ENCODE data around the gene SEMA5A.

SEMA5A gene

DNA sequence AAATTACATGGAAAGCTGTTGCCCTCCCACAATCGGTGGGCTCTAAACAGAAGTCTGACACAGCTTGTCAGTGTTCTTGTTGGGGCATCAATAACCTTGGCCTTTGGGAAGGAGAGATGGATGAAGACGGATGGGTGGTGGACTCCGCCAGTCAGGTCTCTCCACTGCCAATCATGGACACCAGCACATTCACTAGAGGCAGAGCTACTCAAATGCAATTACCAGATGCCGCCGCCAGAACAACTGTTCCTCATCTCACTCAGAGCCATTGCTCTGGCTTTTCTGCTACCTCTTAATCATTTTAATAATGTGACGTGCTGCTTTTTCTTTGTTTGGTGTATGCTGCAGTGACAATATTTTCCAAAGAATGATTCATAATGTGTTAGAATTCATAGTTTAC, 27.9 kb upstream of the SEMA5A start (continued):
- TF ChIP-seq, protein P1, sequence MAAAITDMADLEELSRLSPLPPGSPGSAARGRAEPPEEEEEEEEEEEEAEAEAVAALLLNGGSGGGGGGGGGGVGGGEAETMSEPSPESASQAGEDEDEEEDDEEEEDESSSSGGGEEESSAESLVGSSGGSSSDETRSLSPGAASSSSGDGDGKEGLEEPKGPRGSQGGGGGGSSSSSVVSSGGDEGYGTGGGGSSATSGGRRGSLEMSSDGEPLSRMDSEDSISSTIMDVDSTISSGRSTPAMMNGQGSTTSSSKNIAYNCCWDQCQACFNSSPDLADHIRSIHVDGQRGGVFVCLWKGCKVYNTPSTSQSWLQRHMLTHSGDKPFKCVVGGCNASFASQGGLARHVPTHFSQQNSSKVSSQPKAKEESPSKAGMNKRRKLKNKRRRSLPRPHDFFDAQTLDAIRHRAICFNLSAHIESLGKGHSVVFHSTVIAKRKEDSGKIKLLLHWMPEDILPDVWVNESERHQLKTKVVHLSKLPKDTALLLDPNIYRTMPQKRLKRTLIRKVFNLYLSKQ (tag by site-specific recombination; IDR thresholded peaks at IDR 0.05; ENCODE audit: borderline replicate concordance), result no peak
- no peak for TF ChIP-seq ZNF776 (tag by site-specific recombination; IDR thresholded peaks at IDR 0.05; ENCODE audit: borderline replicate concordance)

DNA sequence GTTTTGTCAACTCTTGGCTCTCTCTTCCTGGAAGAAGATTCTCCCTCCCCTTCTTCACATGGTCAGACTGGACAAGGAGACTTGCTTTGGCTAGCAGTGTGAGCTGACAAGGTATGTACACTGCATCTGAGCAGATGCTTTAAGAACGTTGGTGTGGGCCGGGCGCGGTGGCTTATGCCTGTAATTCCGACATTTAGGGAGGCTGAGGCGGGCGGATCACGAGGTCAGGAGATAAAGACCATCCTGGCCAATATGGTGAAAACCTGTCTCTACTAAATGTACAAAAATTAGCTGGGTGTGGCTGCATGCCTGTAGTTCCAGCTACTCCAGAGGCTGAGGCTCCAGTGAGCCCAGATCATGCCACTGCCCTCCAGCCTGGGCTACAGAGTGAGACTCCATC, 26.4 kb upstream of the SEMA5A start:
- CTCF ChIA-PET, result interaction anchor here (0.7 kb wide), 1 partner anchor 155 kb away, joined by 4 read pairs; no protein-coding TSS in a partner anchor
- Histone ChIP-seq H3K4me1 (ENCODE audit: control insufficient read depth, insufficient read depth, low read length) (no peaks in the 10 kb centered on the region), H3K4me3 (ENCODE audit: low read depth, low read length) (no peak overlapping the region), H3K36me3 (ENCODE audit: control insufficient read depth in 2 of 2, insufficient read depth in 1 of 2, low read length in 2 of 2) (no peaks in the 10 kb centered on the region), H3K9me3 (ENCODE audit: control insufficient read depth, insufficient read depth, low read depth, low read length) (no peaks in the 10 kb centered on the region), H3K27ac (ENCODE audit: extremely low read depth, low read depth, low read length) (no peak overlapping the region)
- TF ChIP-seq KLF8 (tag by site-specific recombination; IDR thresholded peaks at IDR 0.05), result no peak
- no peak for TF ChIP-seq ZNF561 (tag by site-specific recombination; IDR thresholded peaks at IDR 0.05; ENCODE audit: borderline replicate concordance)
- TF ChIP-seq ZNF175 (tag by site-specific recombination; IDR thresholded peaks at IDR 0.05), result no peak
- TF ChIP-seq ZNF791 (tag by site-specific recombination; IDR thresholded peaks at IDR 0.05), result no peak
- no peak for TF ChIP-seq ZNF423 (tag by site-specific recombination; IDR thresholded peaks at IDR 0.05)
- POLR2A ChIA-PET, result no interaction called here

DNA sequence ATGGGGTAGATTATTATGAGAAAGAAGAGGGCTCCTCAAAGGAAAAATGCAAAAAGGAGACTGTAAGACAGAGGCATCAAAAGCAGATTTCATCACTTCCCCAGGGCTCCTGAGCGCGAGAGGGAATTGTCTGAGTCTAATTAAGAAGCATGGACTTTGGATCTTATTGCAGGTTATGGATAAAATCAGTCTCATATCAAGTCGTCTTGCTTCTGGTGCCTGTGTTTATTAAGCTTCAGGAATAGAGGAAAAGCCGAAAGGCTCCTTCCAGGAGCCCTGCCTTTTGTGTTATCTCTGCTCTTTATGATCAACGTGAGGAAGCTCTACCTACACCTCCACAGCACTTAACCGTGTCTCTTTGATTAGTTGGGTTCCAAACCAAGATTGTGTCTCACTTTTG, 25.0 kb upstream of the SEMA5A start:
- TF ChIP-seq ZNF184 (tag by site-specific recombination; IDR thresholded peaks at IDR 0.05), result no peak
- TF ChIP-seq ZNF76 (tag by site-specific recombination; IDR thresholded peaks at IDR 0.05; ENCODE audit: borderline replicate concordance, low read depth), result no peak
- no peak for TF ChIP-seq ZNF16 (tag by site-specific recombination; IDR thresholded peaks at IDR 0.05; ENCODE audit: low read depth)
- TF ChIP-seq, protein P2, sequence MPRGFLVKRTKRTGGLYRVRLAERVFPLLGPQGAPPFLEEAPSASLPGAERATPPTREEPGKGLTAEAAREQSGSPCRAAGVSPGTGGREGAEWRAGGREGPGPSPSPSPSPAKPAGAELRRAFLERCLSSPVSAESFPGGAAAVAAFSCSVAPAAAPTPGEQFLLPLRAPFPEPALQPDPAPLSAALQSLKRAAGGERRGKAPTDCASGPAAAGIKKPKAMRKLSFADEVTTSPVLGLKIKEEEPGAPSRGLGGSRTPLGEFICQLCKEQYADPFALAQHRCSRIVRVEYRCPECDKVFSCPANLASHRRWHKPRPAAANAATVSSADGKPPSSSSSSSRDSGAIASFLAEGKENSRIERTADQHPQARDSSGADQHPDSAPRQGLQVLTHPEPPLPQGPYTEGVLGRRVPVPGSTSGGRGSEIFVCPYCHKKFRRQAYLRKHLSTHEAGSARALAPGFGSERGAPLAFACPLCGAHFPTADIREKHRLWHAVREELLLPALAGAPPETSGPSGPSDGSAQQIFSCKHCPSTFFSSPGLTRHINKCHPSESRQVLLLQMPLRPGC (tag by site-specific recombination; IDR thresholded peaks at IDR 0.05), result no peak
- no peak for TF ChIP-seq ZBTB8A (tag by site-specific recombination; IDR thresholded peaks at IDR 0.05)
- no peak for TF ChIP-seq IKZF3 (tag by site-specific recombination; IDR thresholded peaks at IDR 0.05)
- TF ChIP-seq, protein P3, sequence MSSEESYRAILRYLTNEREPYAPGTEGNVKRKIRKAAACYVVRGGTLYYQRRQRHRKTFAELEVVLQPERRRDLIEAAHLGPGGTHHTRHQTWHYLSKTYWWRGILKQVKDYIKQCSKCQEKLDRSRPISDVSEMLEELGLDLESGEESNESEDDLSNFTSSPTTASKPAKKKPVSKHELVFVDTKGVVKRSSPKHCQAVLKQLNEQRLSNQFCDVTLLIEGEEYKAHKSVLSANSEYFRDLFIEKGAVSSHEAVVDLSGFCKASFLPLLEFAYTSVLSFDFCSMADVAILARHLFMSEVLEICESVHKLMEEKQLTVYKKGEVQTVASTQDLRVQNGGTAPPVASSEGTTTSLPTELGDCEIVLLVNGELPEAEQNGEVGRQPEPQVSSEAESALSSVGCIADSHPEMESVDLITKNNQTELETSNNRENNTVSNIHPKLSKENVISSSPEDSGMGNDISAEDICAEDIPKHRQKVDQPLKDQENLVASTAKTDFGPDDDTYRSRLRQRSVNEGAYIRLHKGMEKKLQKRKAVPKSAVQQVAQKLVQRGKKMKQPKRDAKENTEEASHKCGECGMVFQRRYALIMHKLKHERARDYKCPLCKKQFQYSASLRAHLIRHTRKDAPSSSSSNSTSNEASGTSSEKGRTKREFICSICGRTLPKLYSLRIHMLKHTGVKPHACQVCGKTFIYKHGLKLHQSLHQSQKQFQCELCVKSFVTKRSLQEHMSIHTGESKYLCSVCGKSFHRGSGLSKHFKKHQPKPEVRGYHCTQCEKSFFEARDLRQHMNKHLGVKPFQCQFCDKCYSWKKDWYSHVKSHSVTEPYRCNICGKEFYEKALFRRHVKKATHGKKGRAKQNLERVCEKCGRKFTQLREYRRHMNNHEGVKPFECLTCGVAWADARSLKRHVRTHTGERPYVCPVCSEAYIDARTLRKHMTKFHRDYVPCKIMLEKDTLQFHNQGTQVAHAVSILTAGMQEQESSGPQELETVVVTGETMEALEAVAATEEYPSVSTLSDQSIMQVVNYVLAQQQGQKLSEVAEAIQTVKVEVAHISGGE (tag by site-specific recombination; conservative IDR thresholded peaks at IDR 0.05; ENCODE audit: low read depth), result no peak
- no peak for TF ChIP-seq WT1 (tag by site-specific recombination; IDR thresholded peaks at IDR 0.05)
- no peak for TF ChIP-seq ZNF777 (tag by site-specific recombination; IDR thresholded peaks at IDR 0.05; ENCODE audit: borderline replicate concordance)
- ChIA-PET POLR2A (no interaction called here), CTCF (no interaction called here)
- Histone ChIP-seq H3K27ac (ENCODE audit: extremely low read depth, low read depth, low read length) (no peak overlapping the region), H3K9me3 (ENCODE audit: control insufficient read depth, insufficient read depth, low read depth, low read length) (no peaks in the 10 kb centered on the region), H3K4me1 (ENCODE audit: control insufficient read depth, insufficient read depth, low read length) (no peaks in the 10 kb centered on the region), H3K4me3 (ENCODE audit: low read depth, low read length) (no peak overlapping the region), H3K36me3 (ENCODE audit: control insufficient read depth in 2 of 2, insufficient read depth in 1 of 2, low read length in 2 of 2) (no peaks in the 10 kb centered on the region)
